Measurements from ENCODE around the gene SEMA5B.

The SEMA5B gene

GRCh38 chr3:122984007-122984406 lies 43.6 kb downstream of the SEMA5B start:
- Histone ChIP-seq H3K36me3 (ENCODE audit: control insufficient read depth, insufficient read depth, low read length) (no peaks in the 10 kb centered on the region), H3K9me3 (ENCODE audit: control insufficient read depth, low read length) (no peaks in the 10 kb centered on the region), H3K4me1 (ENCODE audit: control insufficient read depth, insufficient read depth, low read length, poor library complexity, severe bottlenecking) (peaks cover 11% of the 10 kb centered on the region), H3K4me3 (ENCODE audit: extremely low read depth, insufficient read depth, low read length, poor library complexity, severe bottlenecking) (no peak overlapping the region), H3K27ac (ENCODE audit: low read depth, low read length, severe bottlenecking) (no peak overlapping the region)
- WGBS, 2 experiments (ENCODE audit: insufficient coverage in 2 of 2) = 49 to 74% methylated on average over 7 to 11 of the region's 11 CpGs

GRCh38 chr3:122982216-122983185 lies 45.1 kb downstream of the SEMA5B start:
- Histone ChIP-seq H3K27ac (ENCODE audit: low read depth, low read length, severe bottlenecking) (peak overlapping the region; percentile 63), H3K9me3 (ENCODE audit: control insufficient read depth, low read length) (no peaks in the 10 kb centered on the region), H3K4me3 (ENCODE audit: extremely low read depth, insufficient read depth, low read length, poor library complexity, severe bottlenecking) (no peak overlapping the region), H3K36me3 (ENCODE audit: control insufficient read depth, insufficient read depth, low read length) (no peaks in the 10 kb centered on the region), H3K4me1 (ENCODE audit: control insufficient read depth, insufficient read depth, low read length, poor library complexity, severe bottlenecking) (peaks cover 22% of the 10 kb centered on the region)
- WGBS, 2 experiments (ENCODE audit: insufficient coverage in 2 of 2) = 66 to 83% methylated on average over 10 of the region's 15 CpGs

GRCh38 chr3:122979211-122979610 lies 48.4 kb downstream of the SEMA5B start:
- 81 to 87% methylated on average over 8 of the region's 8 CpGs for WGBS, 2 experiments (ENCODE audit: insufficient coverage in 2 of 2)
- no peak overlapping the region for H3K27ac ChIP-seq (ENCODE audit: low read depth, low read length, severe bottlenecking)
- peaks cover 47% of the 10 kb centered on the region for H3K4me1 ChIP-seq (ENCODE audit: control insufficient read depth, insufficient read depth, low read length, poor library complexity, severe bottlenecking)

GRCh38 chr3:122978569-122978968 lies 49.0 kb downstream of the SEMA5B start:
- no peaks in the 10 kb centered on the region for H3K9me3 ChIP-seq (ENCODE audit: control insufficient read depth, low read length)
- no peak overlapping the region for H3K4me3 ChIP-seq (ENCODE audit: extremely low read depth, insufficient read depth, low read length, poor library complexity, severe bottlenecking)
- peaks cover 53% of the 10 kb centered on the region for H3K4me1 ChIP-seq (ENCODE audit: control insufficient read depth, insufficient read depth, low read length, poor library complexity, severe bottlenecking)
- H3K36me3 ChIP-seq (ENCODE audit: control insufficient read depth, insufficient read depth, low read length) = no peaks in the 10 kb centered on the region
- 95% methylated on average over 3 to 6 of the region's 6 CpGs for WGBS, 2 experiments (ENCODE audit: insufficient coverage in 2 of 2)
- peak overlapping the region; percentile 20 for H3K27ac ChIP-seq (ENCODE audit: low read depth, low read length, severe bottlenecking)

More at GRCh38 chr3:122979211-122979610, 48.4 kb downstream of the SEMA5B start:
- no peaks in the 10 kb centered on the region for H3K9me3 ChIP-seq (ENCODE audit: control insufficient read depth, low read length)
- H3K36me3 ChIP-seq (ENCODE audit: control insufficient read depth, insufficient read depth, low read length) = no peaks in the 10 kb centered on the region
- no peak overlapping the region for H3K4me3 ChIP-seq (ENCODE audit: extremely low read depth, insufficient read depth, low read length, poor library complexity, severe bottlenecking)

GRCh38 chr3:122977746-122978466 lies 49.7 kb downstream of the SEMA5B start:
- Histone ChIP-seq H3K27ac (ENCODE audit: low read depth, low read length, severe bottlenecking) (peak overlapping the region; percentile 75), H3K9me3 (ENCODE audit: control insufficient read depth, low read length) (no peaks in the 10 kb centered on the region), H3K4me3 (ENCODE audit: extremely low read depth, insufficient read depth, low read length, poor library complexity, severe bottlenecking) (no peak overlapping the region), H3K4me1 (ENCODE audit: control insufficient read depth, insufficient read depth, low read length, poor library complexity, severe bottlenecking) (peaks cover 54% of the 10 kb centered on the region), H3K36me3 (ENCODE audit: control insufficient read depth, insufficient read depth, low read length) (no peaks in the 10 kb centered on the region)
- 32 to 50% methylated on average over 12 to 13 of the region's 14 CpGs for WGBS, 2 experiments (ENCODE audit: insufficient coverage in 2 of 2)

DNA sequence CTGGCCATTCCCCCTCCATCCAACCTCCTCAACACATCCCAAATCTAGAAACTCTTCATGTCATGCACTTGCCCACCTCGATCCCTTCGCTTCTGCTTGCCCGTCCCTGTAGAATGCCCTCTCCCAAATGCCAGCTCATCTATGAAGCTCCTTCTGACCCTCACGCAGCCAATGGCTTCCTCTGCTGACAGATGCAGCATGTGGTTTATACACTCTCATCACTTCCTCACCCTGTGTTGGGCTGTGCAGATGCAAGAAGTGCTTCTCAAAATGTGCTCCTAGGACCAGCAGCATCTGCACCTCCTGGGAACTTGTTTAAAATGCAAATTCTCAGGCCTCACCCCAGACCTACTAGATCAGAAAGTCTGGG lies 51.7 kb downstream of the SEMA5B start:
- peaks cover 48% of the 10 kb centered on the region for H3K4me1 ChIP-seq (ENCODE audit: control insufficient read depth, insufficient read depth, low read length, poor library complexity, severe bottlenecking)
- H3K27ac ChIP-seq (ENCODE audit: low read depth, low read length, severe bottlenecking) = peak overlapping the region; percentile 91
- H3K9me3 ChIP-seq (ENCODE audit: control insufficient read depth, low read length) = no peaks in the 10 kb centered on the region
- WGBS, 2 experiments (ENCODE audit: insufficient coverage in 2 of 2) = 85 to 86% methylated on average over 4 of the region's 4 CpGs
- H3K4me3 ChIP-seq (ENCODE audit: extremely low read depth, insufficient read depth, low read length, poor library complexity, severe bottlenecking) = no peak overlapping the region
- no peaks in the 10 kb centered on the region for H3K36me3 ChIP-seq (ENCODE audit: control insufficient read depth, insufficient read depth, low read length)

DNA sequence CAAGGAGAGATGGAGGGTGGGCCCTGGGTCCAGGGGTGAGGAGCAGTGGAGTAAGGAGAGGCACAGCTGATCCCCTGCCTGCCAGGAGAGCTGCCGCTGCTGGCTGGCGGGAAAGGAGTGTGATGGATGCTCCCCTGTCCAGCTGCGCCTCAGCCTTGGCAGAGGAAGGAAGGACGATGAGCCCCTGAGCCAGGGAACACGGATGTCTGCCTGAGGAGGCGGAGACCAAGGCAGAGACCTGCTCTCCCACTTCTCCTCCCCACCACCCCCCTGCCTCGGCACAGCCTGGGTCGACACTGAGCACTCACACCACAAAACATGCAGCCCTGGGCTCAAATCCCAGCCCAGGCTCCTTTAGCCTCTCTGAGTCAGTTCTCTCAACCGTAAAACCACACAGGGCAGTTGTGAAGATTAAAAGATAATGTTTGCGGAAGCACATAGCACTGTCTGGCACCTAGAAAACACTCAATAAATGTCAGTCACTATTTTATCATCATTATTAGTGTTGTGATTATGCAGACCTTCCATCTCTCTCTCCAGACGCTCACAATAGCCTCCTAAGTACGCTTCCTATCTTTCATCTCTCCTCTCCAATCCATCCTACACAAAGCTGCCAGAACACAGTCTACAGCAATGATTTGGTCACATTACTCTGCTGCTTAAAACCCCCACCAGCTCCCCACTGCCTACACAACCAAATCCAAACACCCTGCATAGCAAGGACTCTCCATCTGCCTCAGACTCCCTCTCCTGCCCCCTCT lies 52.2 kb downstream of the SEMA5B start:
- WGBS, 2 experiments (ENCODE audit: insufficient coverage in 2 of 2) = 13 to 24% methylated on average over 5 to 8 of the region's 12 CpGs
- Histone ChIP-seq H3K36me3 (ENCODE audit: control insufficient read depth, insufficient read depth, low read length) (no peaks in the 10 kb centered on the region), H3K4me3 (ENCODE audit: extremely low read depth, insufficient read depth, low read length, poor library complexity, severe bottlenecking) (no peak overlapping the region), H3K27ac (ENCODE audit: low read depth, low read length, severe bottlenecking) (peak overlapping the region; percentile 91), H3K9me3 (ENCODE audit: control insufficient read depth, low read length) (no peaks in the 10 kb centered on the region), H3K4me1 (ENCODE audit: control insufficient read depth, insufficient read depth, low read length, poor library complexity, severe bottlenecking) (peaks cover 48% of the 10 kb centered on the region)

GRCh38 chr3:122974764-122975162 lies 52.8 kb downstream of the SEMA5B start:
- Histone ChIP-seq H3K9me3 (ENCODE audit: control insufficient read depth, low read length) (no peaks in the 10 kb centered on the region), H3K4me3 (ENCODE audit: extremely low read depth, insufficient read depth, low read length, poor library complexity, severe bottlenecking) (no peak overlapping the region), H3K4me1 (ENCODE audit: control insufficient read depth, insufficient read depth, low read length, poor library complexity, severe bottlenecking) (peaks cover 48% of the 10 kb centered on the region), H3K27ac (ENCODE audit: low read depth, low read length, severe bottlenecking) (peak overlapping the region; percentile 91), H3K36me3 (ENCODE audit: control insufficient read depth, insufficient read depth, low read length) (no peaks in the 10 kb centered on the region)
- 23% methylated on average over 2 of the region's 2 CpGs; no CpG with 5 or more reads in 1 of the 2 experiments for WGBS, 2 experiments (ENCODE audit: insufficient coverage in 2 of 2)

- no peaks in the 10 kb centered on the region for H3K9me3 ChIP-seq (ENCODE audit: control insufficient read depth, low read length)
- peaks cover 44% of the 10 kb centered on the region for H3K4me1 ChIP-seq (ENCODE audit: control insufficient read depth, insufficient read depth, low read length, poor library complexity, severe bottlenecking)
- no peak overlapping the region for H3K4me3 ChIP-seq (ENCODE audit: extremely low read depth, insufficient read depth, low read length, poor library complexity, severe bottlenecking)
- H3K27ac ChIP-seq (ENCODE audit: low read depth, low read length, severe bottlenecking) = peak overlapping the region; percentile 91
- H3K36me3 ChIP-seq (ENCODE audit: control insufficient read depth, insufficient read depth, low read length) = no peaks in the 10 kb centered on the region
- WGBS, 2 experiments (ENCODE audit: insufficient coverage in 2 of 2) = 90 to 96% methylated on average over 5 to 9 of the region's 12 CpGs
These were observed 53.5 kb downstream of the SEMA5B start for GRCh38 chr3:122973893-122974615.

GRCh38 chr3:122972141-122972540 lies 55.4 kb downstream of the SEMA5B start:
- Histone ChIP-seq H3K4me1 (ENCODE audit: control insufficient read depth, insufficient read depth, low read length, poor library complexity, severe bottlenecking) (peaks cover 35% of the 10 kb centered on the region), H3K9me3 (ENCODE audit: control insufficient read depth, low read length) (no peaks in the 10 kb centered on the region), H3K36me3 (ENCODE audit: control insufficient read depth, insufficient read depth, low read length) (no peaks in the 10 kb centered on the region), H3K4me3 (ENCODE audit: extremely low read depth, insufficient read depth, low read length, poor library complexity, severe bottlenecking) (no peak overlapping the region), H3K27ac (ENCODE audit: low read depth, low read length, severe bottlenecking) (no peak overlapping the region)
- 100% methylated on average over 1 of the region's 1 CpG; no CpG with 5 or more reads in 1 of the 2 experiments for WGBS, 2 experiments (ENCODE audit: insufficient coverage in 2 of 2)
